ENCODE results near the gene CLDN11. TPM values are rescaled to one million over a fixed set of nuclear protein-coding genes. Genes with fewer than 3 reads are reported as not detected.

Gene CLDN11
- polyA plus RNA-seq, 1 donor from 2014 or later: not detected

DNA sequence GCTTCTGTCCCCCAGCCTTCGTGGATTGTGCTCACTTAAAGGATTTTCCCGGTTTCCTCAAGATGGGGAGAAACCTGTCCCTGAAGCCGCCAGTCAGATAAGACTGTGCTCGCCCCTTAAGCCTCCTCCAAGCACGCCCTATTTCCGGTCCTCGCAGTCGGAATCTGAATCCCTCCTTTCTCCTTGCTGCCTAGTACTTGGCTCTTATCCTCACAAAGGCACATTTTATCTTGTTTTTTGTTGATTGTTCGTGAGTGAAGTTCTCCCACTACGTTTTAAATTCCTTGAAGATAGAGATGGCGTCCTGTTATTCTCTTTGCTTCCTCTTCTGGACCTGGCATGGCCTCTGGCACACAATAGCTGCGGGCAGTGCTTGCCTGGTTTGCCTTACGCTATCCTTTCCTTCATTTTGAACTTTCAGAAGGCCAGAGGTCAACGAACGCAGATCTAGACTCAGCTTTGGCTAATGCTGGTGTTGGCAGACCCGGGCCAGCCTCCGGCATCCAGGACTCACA lies 1.7 kb downstream of the CLDN11 start:
- Mint-ChIP-seq H3K9me3 (peaks cover 0 to 3% (median 0%) of the 10 kb centered on the region in 3 donors), H3K27me3 (peaks cover 32% of the 10 kb centered on the region), H3K4me3 (peak overlapping the region in 3 of 4 donors; percentile 53 to 90 (median 84)), H3K4me1 (peaks cover 4 to 10% (median 7%) of the 10 kb centered on the region in 3 donors), H3K36me3 (peaks cover 5% of the 10 kb centered on the region), H3K27ac (no peak overlapping the region)

DNA sequence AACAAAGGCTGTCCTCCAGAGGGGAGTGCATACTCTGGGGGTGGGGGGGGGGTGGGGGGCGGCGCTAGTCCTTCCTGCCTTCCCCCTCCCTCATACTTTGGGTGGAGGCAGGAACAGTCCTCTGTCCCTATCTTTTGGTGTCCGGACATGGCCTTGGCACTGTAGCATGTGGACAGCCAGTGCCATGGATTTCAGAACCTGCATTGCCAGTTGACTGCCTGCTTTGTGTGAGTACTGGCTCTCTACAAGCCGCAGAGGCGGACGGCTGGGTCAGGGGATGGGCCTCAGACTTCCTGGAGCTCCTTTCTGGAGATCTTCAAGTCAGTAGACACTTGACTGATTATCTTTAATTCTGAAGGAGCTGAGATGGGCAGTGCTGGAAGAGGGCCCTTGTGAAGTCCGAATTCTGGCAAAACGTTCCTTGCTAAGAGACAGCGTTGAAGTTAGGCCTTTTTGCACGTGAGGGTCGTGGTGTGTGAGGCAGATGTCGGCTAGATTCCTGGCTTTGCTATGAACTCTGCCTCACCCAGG lies 2.5 kb downstream of the CLDN11 start:
- Mint-ChIP-seq H3K27me3 (peaks cover 32% of the 10 kb centered on the region), H3K4me1 (peaks cover 4 to 10% (median 7%) of the 10 kb centered on the region in 3 donors), H3K36me3 (peaks cover 5% of the 10 kb centered on the region), H3K27ac (no peak overlapping the region), H3K9me3 (peaks cover 0 to 3% (median 0%) of the 10 kb centered on the region in 3 donors), H3K4me3 (no peak overlapping the region)

- Mint-ChIP-seq H3K27ac (no peak overlapping the region), H3K4me1 (peaks cover 4 to 10% (median 7%) of the 10 kb centered on the region in 3 donors), H3K36me3 (peaks cover 5% of the 10 kb centered on the region), H3K4me3 (no peak overlapping the region), H3K27me3 (peaks cover 30% of the 10 kb centered on the region), H3K9me3 (peaks cover 0 to 3% (median 0%) of the 10 kb centered on the region in 3 donors)
Observed at GRCh38 chr3:170421758-170422157, 3.1 kb downstream of the CLDN11 start.

- H3K4me3 Mint-ChIP-seq: no peak overlapping the region
- H3K9me3 Mint-ChIP-seq: peaks cover 0 to 3% (median 0%) of the 10 kb centered on the region in 3 donors
- peaks cover 4 to 9% (median 6%) of the 10 kb centered on the region in 3 donors for H3K4me1 Mint-ChIP-seq
Observed at GRCh38 chr3:170423001-170423615, 4.4 kb downstream of the CLDN11 start.

DNA sequence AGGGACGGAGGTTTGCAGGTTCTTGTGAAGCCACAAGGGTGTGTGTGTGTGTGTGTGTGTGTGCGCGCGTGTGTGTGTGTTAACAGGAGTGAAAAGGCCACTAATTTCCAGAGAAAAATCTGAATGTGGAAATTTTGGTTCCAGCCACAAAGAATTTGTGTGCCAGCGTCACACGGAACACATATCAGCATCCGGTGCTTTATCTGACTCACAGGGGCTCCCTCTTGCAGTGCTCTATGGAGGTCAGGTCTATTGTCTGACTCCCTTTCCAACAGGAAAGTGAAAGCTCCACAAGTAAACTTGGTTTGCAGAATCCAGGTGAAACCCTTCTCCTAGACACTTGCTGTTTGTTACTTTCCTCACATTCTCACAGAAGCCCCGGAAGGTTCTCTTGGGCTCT lies 6.2 kb downstream of the CLDN11 start:
- Mint-ChIP-seq H3K27me3 (peaks cover 11% of the 10 kb centered on the region), H3K27ac (peak overlapping the region in 1 of 3 donors; percentile 14), H3K4me3 (no peak overlapping the region), H3K9me3 (no peaks in the 10 kb centered on the region), H3K36me3 (peaks cover 5% of the 10 kb centered on the region), H3K4me1 (peaks cover 1 to 5% (median 4%) of the 10 kb centered on the region in 3 donors)

More at GRCh38 chr3:170423001-170423615, 4.4 kb downstream of the CLDN11 start:
- Mint-ChIP-seq H3K27me3 (peaks cover 25% of the 10 kb centered on the region), H3K36me3 (peaks cover 5% of the 10 kb centered on the region), H3K27ac (no peak overlapping the region)

- Mint-ChIP-seq H3K36me3 (peaks cover under 1% of the 10 kb centered on the region), H3K27ac (no peak overlapping the region), H3K4me3 (no peak overlapping the region)
Observed at GRCh38 chr3:170425491-170426239, 7.0 kb downstream of the CLDN11 start.

GRCh38 chr3:170426240-170426797 lies 7.7 kb downstream of the CLDN11 start:
- no peak overlapping the region for H3K27ac Mint-ChIP-seq
- no peak overlapping the region for H3K4me3 Mint-ChIP-seq
- no peaks in the 10 kb centered on the region for H3K9me3 Mint-ChIP-seq
- peaks cover 5% of the 10 kb centered on the region for H3K27me3 Mint-ChIP-seq
- no peaks in the 10 kb centered on the region for H3K36me3 Mint-ChIP-seq
- H3K4me1 Mint-ChIP-seq: peaks cover 0 to 2% (median 0%) of the 10 kb centered on the region in 3 donors

More at GRCh38 chr3:170425491-170426239, 7.0 kb downstream of the CLDN11 start:
- Mint-ChIP-seq H3K4me1 (peaks cover 0 to 2% (median 0%) of the 10 kb centered on the region in 3 donors), H3K9me3 (no peaks in the 10 kb centered on the region), H3K27me3 (peaks cover 6% of the 10 kb centered on the region)

DNA sequence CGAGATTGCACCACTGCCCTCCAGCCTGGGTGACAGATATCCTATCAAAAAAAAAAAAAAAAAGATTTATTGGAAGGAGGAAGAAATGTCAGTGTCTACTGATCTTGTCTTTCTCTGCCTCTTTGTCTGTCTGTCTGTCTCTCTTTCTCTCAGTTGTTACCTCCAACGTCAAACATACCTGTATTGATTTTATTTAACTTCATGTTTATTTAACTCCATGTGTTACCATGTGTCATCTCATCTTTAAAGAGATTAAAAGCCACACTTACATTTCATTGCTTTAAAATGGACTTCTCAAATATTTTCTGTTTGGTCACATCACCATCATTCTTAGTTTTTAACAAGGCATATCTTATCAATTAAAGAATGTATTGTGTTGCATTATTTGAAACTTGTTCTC lies 9.4 kb downstream of the CLDN11 start:
- peaks cover 2% of the 10 kb centered on the region for H3K27me3 Mint-ChIP-seq

DNA sequence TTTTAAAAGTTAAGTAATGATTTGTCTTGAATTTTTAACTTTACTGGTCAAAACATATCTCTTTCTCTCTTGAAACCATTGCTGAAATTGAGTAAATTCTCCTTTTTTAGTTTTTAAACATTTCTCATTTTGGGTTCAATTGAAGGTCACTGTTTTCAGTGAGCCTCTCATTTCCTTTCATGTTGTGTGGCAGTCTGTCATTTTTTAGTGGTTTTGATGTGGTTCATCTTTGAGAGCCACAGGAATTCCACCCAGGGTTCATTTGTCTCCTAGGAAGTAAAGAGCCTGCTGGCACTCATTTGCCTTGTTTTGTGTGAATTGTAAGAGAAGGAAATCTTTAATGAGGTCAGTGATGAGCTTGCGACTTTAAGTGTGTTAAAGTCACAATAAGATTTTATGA lies 10.4 kb downstream of the CLDN11 start:
- Mint-ChIP-seq H3K27ac (no peak overlapping the region), H3K4me1 (peaks cover 0 to 2% (median 0%) of the 10 kb centered on the region in 3 donors), H3K9me3 (no peaks in the 10 kb centered on the region), H3K36me3 (no peaks in the 10 kb centered on the region), H3K27me3 (peaks cover 2% of the 10 kb centered on the region), H3K4me3 (no peak overlapping the region)

More for the DNA sequence above, 9.4 kb downstream of the CLDN11 start:
- Mint-ChIP-seq H3K27ac (peak overlapping the region in 1 of 3 donors; percentile 62), H3K36me3 (no peaks in the 10 kb centered on the region), H3K4me3 (no peak overlapping the region), H3K4me1 (peaks cover 0 to 2% (median 0%) of the 10 kb centered on the region in 3 donors), H3K9me3 (no peaks in the 10 kb centered on the region)

- Mint-ChIP-seq H3K4me1 (peaks cover 0 to 2% (median 0%) of the 10 kb centered on the region in 3 donors), H3K4me3 (no peak overlapping the region), H3K9me3 (no peaks in the 10 kb centered on the region), H3K27me3 (no peaks in the 10 kb centered on the region), H3K36me3 (no peaks in the 10 kb centered on the region), H3K27ac (no peak overlapping the region)
Observed at GRCh38 chr3:170431054-170431453, 12.4 kb downstream of the CLDN11 start.

- Mint-ChIP-seq H3K27me3 (no peaks in the 10 kb centered on the region), H3K4me3 (no peak overlapping the region), H3K9me3 (no peaks in the 10 kb centered on the region), H3K4me1 (peaks cover 0 to 2% (median 0%) of the 10 kb centered on the region in 3 donors), H3K36me3 (no peaks in the 10 kb centered on the region), H3K27ac (no peak overlapping the region)
Observed at GRCh38 chr3:170432416-170432815, 13.7 kb downstream of the CLDN11 start.

- Mint-ChIP-seq H3K27ac (no peak overlapping the region), H3K4me3 (peak overlapping the region in 1 of 4 donors; percentile 42), H3K27me3 (peaks cover 9% of the 10 kb centered on the region), H3K4me1 (no peaks in the 10 kb centered on the region), H3K9me3 (no peaks in the 10 kb centered on the region), H3K36me3 (peaks cover 2% of the 10 kb centered on the region)
Observed at GRCh38 chr3:170436697-170437096, 18.0 kb downstream of the CLDN11 start.

DNA sequence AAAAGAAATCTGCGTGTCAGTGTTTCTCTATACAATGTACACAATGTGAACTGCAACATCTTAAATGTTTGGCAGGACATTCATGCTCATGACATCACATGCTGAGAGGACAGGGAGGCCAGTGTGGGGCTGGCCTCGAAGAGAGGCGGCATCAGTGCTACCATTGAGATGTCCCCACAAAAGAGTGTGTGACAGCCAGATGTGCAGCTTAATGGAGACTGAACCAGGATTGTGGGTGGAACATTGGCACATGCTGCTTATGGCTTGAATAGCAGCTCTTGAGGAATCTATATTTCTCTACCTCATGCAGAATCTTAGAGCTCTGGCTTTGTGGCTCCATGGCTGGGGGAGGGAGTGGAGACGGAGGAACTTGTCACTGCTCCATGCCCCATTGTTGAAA lies 18.5 kb downstream of the CLDN11 start:
- Mint-ChIP-seq H3K4me1 (no peaks in the 10 kb centered on the region), H3K36me3 (peaks cover 2% of the 10 kb centered on the region), H3K4me3 (no peak overlapping the region), H3K9me3 (no peaks in the 10 kb centered on the region), H3K27me3 (peaks cover 11% of the 10 kb centered on the region), H3K27ac (no peak overlapping the region)

GRCh38 chr3:170437696-170438407 lies 19.2 kb downstream of the CLDN11 start:
- Mint-ChIP-seq H3K9me3 (no peaks in the 10 kb centered on the region), H3K4me1 (peaks cover 0 to 2% (median 0%) of the 10 kb centered on the region in 3 donors), H3K4me3 (peak overlapping the region in 1 of 4 donors; percentile 54), H3K27ac (no peak overlapping the region), H3K36me3 (peaks cover 2% of the 10 kb centered on the region), H3K27me3 (peaks cover 15% of the 10 kb centered on the region)

All from IgD-negative memory B cell (primary cell).